Adrenal gland (tissue), 12 donors: Measurements from ENCODE around the gene LMF1. TPM values are rescaled to one million over a fixed set of nuclear protein-coding genes. Genes with fewer than 3 reads are reported as not detected.

Experiments
- DNase-seq, 7 donors: peaks; one replicate each; pipeline ENCODE4 v3.0.0-alpha.2; 2019 to 2020
- H3K27ac ChIP-seq, 5 donors: fragments of 200-600 bp; sonication (generic) in 4 of 5; 1 replicate in 3 of 5; 2 replicates in 2 of 5; pipeline versions ENCODE4 v1.5.1 to v1.8.0; 2016 to 2020; ENCODE audit warnings: mild to moderate bottlenecking in 1 of 5
- H3K27me3 ChIP-seq: fragments of 200-600 bp; 2 replicates; pipeline ENCODE4 v1.8.0; 2021
- H3K36me3 ChIP-seq, 2 donors: fragments of 200-600 bp; replicated peaks in 1 of 2; 1 replicate in 1 of 2; 2 replicates in 1 of 2; pipeline versions ENCODE4 v1.5.1 to v1.8.0; 2018 to 2022
- H3K4me1 ChIP-seq, 2 donors: fragments of 200-600 bp; replicated peaks in 1 of 2; 1 replicate in 1 of 2; 2 replicates in 1 of 2; pipeline versions ENCODE4 v1.5.1 to v1.8.0; 2018 to 2021
- H3K4me3 ChIP-seq, 4 donors: fragments of 200-600 bp; sonication (generic) in 3 of 4; one replicate each; pipeline ENCODE4 v1.5.1; 2016 to 2018
- H3K9me3 ChIP-seq, 3 donors: fragments of 200-600 bp; sonication (generic) in 1 of 3; replicated peaks in 1 of 3; 1 replicate in 2 of 3; 2 replicates in 1 of 3; pipeline versions ENCODE4 v1.5.1 to v1.8.0; 2016 to 2021
- CTCF ChIP-seq, 6 experiments: fragments of 450-650 bp in 4 of 6; fragments of 200-600 bp in 2 of 6; sonication (generic) in 1 of 6; IDR thresholded peaks; 1 replicate in 5 of 6; 2 replicates in 1 of 6; pipeline versions ENCODE4 v1.5.1 to v1.8.0; 2016 to 2021; ENCODE audit warnings: antibody characterized with exemption in 6 of 6, mild to moderate bottlenecking in 2 of 6, moderate library complexity in 1 of 6
- POLR2A ChIP-seq, 2 donors: fragments of 450-650 bp; IDR thresholded peaks; one replicate each; pipeline ENCODE4 v1.6.1; 2017; ENCODE audit warnings: antibody characterized with exemption in 2 of 2, mild to moderate bottlenecking in 2 of 2, moderate library complexity in 1 of 2
- WGBS, 4 donors: extraction: QIAGEN DNeasy Blood & Tissue Kit in 2 of 4; methylation state at CpG; one replicate each; pipeline versions ENCODE4 v1.1.5 to v1.1.7; 2013 to 2017; 5-methylcytosine and 5-hydroxymethylcytosine counted together
- intact Hi-C, 2 donors: fragments of 100-400 bp; cut with DNase I; formaldehyde crosslinking; loops; one replicate each; pipeline versions ENCODE4 v1.14.1 to v1.15.0; 2022 to 2023
- polyA plus RNA-seq, 3 donors: library from polyadenylated mRNA; stranded (reverse); fragments of 200-250 nt in 2 of 3; fragments of 350-450 nt in 1 of 3; fragmentation: Illumina TruSeq in 1 of 3; extraction: RNeasy Lipid Tissue Mini Kit (QIAGEN cat#74804) in 1 of 3; gene quantifications; one replicate each; pipeline ENCODE4 v1.2.3, GENCODE V29; 2013 to 2014
- total RNA-seq, 9 donors: library from RNA; depleted of rRNA in 4 of 9; stranded (reverse); fragments of >200 nt in 4 of 9; fragments of 120-200 nt in 1 of 9; fragmentation: NEBNext Ultra II Directional in 1 of 9; extraction: Animal tissue kit (Norgen Biotek cat#: 25700) in 1 of 9; gene quantifications; one replicate each; pipeline versions ENCODE4 v1.1.0 to v1.2.4, GENCODE V29; 2013 to 2023
- donor health status: healthy with polysubstance abuse.
- donor health status: Bipolar disorder and iron deficiency.
- donor health status: DM: yes; HTN: yes; CAD: no.
- donor health status: DM: no; HTN: no; CAD: no.
- donor health status: DM: no; HTN: no; CAD: no.
- donor health status: DM: yes; HTN: yes; CAD: no.

The LMF1 gene
- total and polyA plus RNA-seq, 12 donors: 10.5 to 101 (median 36.3) TPM

- no peaks in the 10 kb centered on the region for H3K36me3 ChIP-seq
- intact Hi-C loops: no loop called here
- peaks cover 9 to 20% of the 10 kb centered on the region in 2 donors for H3K4me1 ChIP-seq
- TF ChIP-seq CTCF (IDR thresholded peaks at IDR 0.05) (no peak), POLR2A (IDR thresholded peaks at IDR 0.05) (no peak)
- WGBS, 4 donors: 88 to 96% (median 93%) methylated on average over 7 to 10 of the region's 10 CpGs
- H3K9me3 ChIP-seq: no peaks in the 10 kb centered on the region
- no peaks in the 10 kb centered on the region for H3K27me3 ChIP-seq
- no peak overlapping the region for H3K27ac ChIP-seq
- DNase-seq: no peak
- no peak overlapping the region for H3K4me3 ChIP-seq
Observed at GRCh38 chr16:966505-966904, 4.3 kb downstream of the LMF1 start.

GRCh38 chr16:966035-966434 lies 4.7 kb downstream of the LMF1 start:
- H3K36me3 ChIP-seq: no peaks in the 10 kb centered on the region
- peaks cover 6 to 17% of the 10 kb centered on the region in 2 donors for H3K4me1 ChIP-seq
- H3K27me3 ChIP-seq: no peaks in the 10 kb centered on the region
- TF ChIP-seq CTCF (IDR thresholded peaks at IDR 0.05) (no peak), POLR2A (IDR thresholded peaks at IDR 0.05) (no peak)
- H3K4me3 ChIP-seq: no peak overlapping the region
- no peaks in the 10 kb centered on the region for H3K9me3 ChIP-seq
- intact Hi-C loops: no loop called here
- DNase-seq: no peak
- no peak overlapping the region for H3K27ac ChIP-seq
- 94 to 99% (median 96%) methylated on average over 8 to 18 of the region's 18 CpGs for WGBS, 4 donors

GRCh38 chr16:965487-965886 lies 5.3 kb downstream of the LMF1 start:
- 88 to 95% (median 92%) methylated on average over 4 of the region's 4 CpGs for WGBS, 4 donors
- DNase-seq: no peak
- no peak overlapping the region for H3K4me3 ChIP-seq

GRCh38 chr16:965036-965395 lies 5.8 kb downstream of the LMF1 start:
- Histone ChIP-seq H3K27me3 (no peaks in the 10 kb centered on the region), H3K4me1 (peaks cover 5 to 15% of the 10 kb centered on the region in 2 donors), H3K27ac (no peak overlapping the region), H3K4me3 (no peak overlapping the region), H3K9me3 (no peaks in the 10 kb centered on the region), H3K36me3 (no peaks in the 10 kb centered on the region)
- DNase-seq: no peak
- intact Hi-C loops: no loop called here
- WGBS, 4 donors: 78 to 86% (median 82%) methylated on average over 13 of the region's 13 CpGs
- TF ChIP-seq POLR2A (IDR thresholded peaks at IDR 0.05) (no peak), CTCF (IDR thresholded peaks at IDR 0.05) (no peak)

More at GRCh38 chr16:965487-965886, 5.3 kb downstream of the LMF1 start:
- Histone ChIP-seq H3K9me3 (no peaks in the 10 kb centered on the region), H3K4me1 (peaks cover 5 to 16% of the 10 kb centered on the region in 2 donors), H3K27me3 (no peaks in the 10 kb centered on the region), H3K27ac (no peak overlapping the region), H3K36me3 (no peaks in the 10 kb centered on the region)
- intact Hi-C loops: no loop called here
- no peak for TF ChIP-seq CTCF (IDR thresholded peaks at IDR 0.05)
- no peak for TF ChIP-seq POLR2A (IDR thresholded peaks at IDR 0.05)
